ENCODE data around the gene CALY. TPM values are rescaled to one million over a fixed set of nuclear protein-coding genes. Genes with fewer than 3 reads are reported as not detected.

CALY gene
- total RNA-seq, 1 experiment from 2014 or later, result not detected

- no peak overlapping the region for H3K27ac ChIP-seq (ENCODE audit: low read depth, low read length, poor library complexity, severe bottlenecking)
- CTCF ChIA-PET, result interaction anchor here (0.6 kb wide), 1 partner anchor 47 kb away, joined by 3 read pairs; no protein-coding TSS in a partner anchor
Measured at GRCh38 chr10:133277277-133277992, 59.3 kb downstream of the CALY start.

GRCh38 chr10:133276435-133277201 lies 60.1 kb downstream of the CALY start, which contains the start of gene ADAM8:
TSS of gene ADAM8 (minus strand) at chr10:133276868. CDS start at chr10:133276817, 51 bp downstream.
- POLR2A ChIA-PET (ENCODE audit: low non-redundant PET), result interaction anchor here (0.6 kb wide), 1 partner anchor 24 kb away, joined by 9 read pairs; no protein-coding TSS in a partner anchor
- DNase-seq (ENCODE audit: low spot score), result no peak
- H3K36me3 ChIP-seq (ENCODE audit: insufficient read depth, low read length, poor library complexity, severe bottlenecking), result no peaks in the 10 kb centered on the region

More at GRCh38 chr10:133277277-133277992, 59.3 kb downstream of the CALY start:
- intact Hi-C loops (cut with micrococcal nuclease; ENCODE audit: unreplicated experiment), result no loop called here
- TF ChIP-seq CTCF (conservative IDR thresholded peaks at IDR 0.05; ENCODE audit: low read depth, low read length) (no peak), EZH2 (IDR thresholded peaks at IDR 0.05; ENCODE audit: borderline replicate concordance, low read depth, low read length, poor library complexity, severe bottlenecking) (no peak)
- H3K36me3 ChIP-seq (ENCODE audit: insufficient read depth, low read length, poor library complexity, severe bottlenecking), result peaks cover 4% of the 10 kb centered on the region
- H3K4me1 ChIP-seq (ENCODE audit: insufficient read depth, low read length, poor library complexity, severe bottlenecking), result no peaks in the 10 kb centered on the region
- no peaks in the 10 kb centered on the region for H3K9me3 ChIP-seq (ENCODE audit: low read depth, low read length, poor library complexity, severe bottlenecking)
- no peak for DNase-seq (ENCODE audit: low spot score)
- H3K27me3 ChIP-seq (replicated peaks; ENCODE audit: insufficient read depth, low read depth, low read length, poor library complexity), result peaks cover 15% of the 10 kb centered on the region
- POLR2A ChIA-PET (ENCODE audit: low non-redundant PET), result interaction anchor here (0.6 kb wide), 1 partner anchor 23 kb away, joined by 9 read pairs; no protein-coding TSS in a partner anchor
- H3K4me3 ChIP-seq (ENCODE audit: low read depth, low read length, poor library complexity, severe bottlenecking), result no peak overlapping the region
- BruUV-seq (replicated peaks), result no TSS peak

GRCh38 chr10:133276100-133276434 lies 60.6 kb downstream of the CALY start:
- Histone ChIP-seq H3K4me1 (ENCODE audit: insufficient read depth, low read length, poor library complexity, severe bottlenecking) (no peaks in the 10 kb centered on the region), H3K27ac (ENCODE audit: low read depth, low read length, poor library complexity, severe bottlenecking) (no peak overlapping the region), H3K27me3 (replicated peaks; ENCODE audit: insufficient read depth, low read depth, low read length, poor library complexity) (peaks cover 15% of the 10 kb centered on the region), H3K36me3 (ENCODE audit: insufficient read depth, low read length, poor library complexity, severe bottlenecking) (no peaks in the 10 kb centered on the region), H3K4me3 (ENCODE audit: low read depth, low read length, poor library complexity, severe bottlenecking) (no peak overlapping the region), H3K9me3 (ENCODE audit: low read depth, low read length, poor library complexity, severe bottlenecking) (no peaks in the 10 kb centered on the region)
- ChIA-PET POLR2A (ENCODE audit: low non-redundant PET) (no interaction called here), CTCF (no interaction called here)
- intact Hi-C loops (cut with micrococcal nuclease; ENCODE audit: unreplicated experiment), result no loop called here
- no peak for DNase-seq (ENCODE audit: low spot score)
- TF ChIP-seq EZH2 (IDR thresholded peaks at IDR 0.05; ENCODE audit: borderline replicate concordance, low read depth, low read length, poor library complexity, severe bottlenecking), result no peak
- TF ChIP-seq CTCF (conservative IDR thresholded peaks at IDR 0.05; ENCODE audit: low read depth, low read length), result no peak
- no TSS peak for BruUV-seq (replicated peaks)

More at GRCh38 chr10:133276435-133277201, 60.1 kb downstream of the CALY start, which contains the start of gene ADAM8:
- BruUV-seq (replicated peaks), result no TSS peak
- H3K27me3 ChIP-seq (replicated peaks; ENCODE audit: insufficient read depth, low read depth, low read length, poor library complexity), result peaks cover 15% of the 10 kb centered on the region
- H3K4me3 ChIP-seq (ENCODE audit: low read depth, low read length, poor library complexity, severe bottlenecking), result no peak within 1 kb of the TSS
- CTCF ChIA-PET, result no interaction called here
- no peak for TF ChIP-seq CTCF (conservative IDR thresholded peaks at IDR 0.05; ENCODE audit: low read depth, low read length)
- TF ChIP-seq EZH2 (IDR thresholded peaks at IDR 0.05; ENCODE audit: borderline replicate concordance, low read depth, low read length, poor library complexity, severe bottlenecking), result no peak
- no peaks in the 10 kb centered on the region for H3K9me3 ChIP-seq (ENCODE audit: low read depth, low read length, poor library complexity, severe bottlenecking)
- no peak within 1 kb of the TSS for H3K27ac ChIP-seq (ENCODE audit: low read depth, low read length, poor library complexity, severe bottlenecking)
- no peaks in the 10 kb centered on the region for H3K4me1 ChIP-seq (ENCODE audit: insufficient read depth, low read length, poor library complexity, severe bottlenecking)
- intact Hi-C loops (cut with micrococcal nuclease; ENCODE audit: unreplicated experiment), result no loop called here
